D721Med (cell line): ENCODE data around the gene SYMPK.

Experiments
- DNase-seq: peaks from one replicate; pipeline ENCODE4 v3.0.0; 2011; ENCODE audit warnings: low spot score; ENCODE audit not compliant: insufficient read length
- FAIRE-seq: peaks from 2 replicates; lab custom pipeline; 2011; peaks lifted over from hg19 to GRCh38; lab: Jason Lieb, UNC
- CTCF ChIP-seq: IDR thresholded peaks from 2 replicates; pipeline ENCODE4 v1.5.1; 2012; ENCODE audit warnings: mild to moderate bottlenecking, control low read depth; ENCODE audit not compliant: insufficient read depth; ENCODE audit errors: missing control alignments

Gene SYMPK

GRCh38 chr19:45825917-45826893 is 36.7 kb downstream of the SYMPK start:
- DNase-seq: no peak
- FAIRE-seq: no peak
- TF ChIP-seq CTCF: no peak

GRCh38 chr19:45825263-45825605 is 37.7 kb downstream of the SYMPK start:
- no peak for FAIRE-seq
- no peak for TF ChIP-seq CTCF
- DNase-seq: no peak

- no peak for FAIRE-seq
- no peak for DNase-seq
These were observed 38.2 kb downstream of the SYMPK start for GRCh38 chr19:45824531-45825262.

GRCh38 chr19:45824041-45824471 is 38.9 kb downstream of the SYMPK start:
- TF ChIP-seq CTCF: no peak
- FAIRE-seq: no peak
- no peak for DNase-seq

More at GRCh38 chr19:45824531-45825262, 38.2 kb downstream of the SYMPK start:
- TF ChIP-seq CTCF: no peak

- DNase-seq: no peak
- no peak for FAIRE-seq
- no peak for TF ChIP-seq CTCF
These were observed 39.8 kb downstream of the SYMPK start for GRCh38 chr19:45823182-45823581.

- FAIRE-seq: no peak
- TF ChIP-seq CTCF: no peak
These were observed 40.2 kb downstream of the SYMPK start for GRCh38 chr19:45822716-45823115.

More at GRCh38 chr19:45822716-45823115, 40.2 kb downstream of the SYMPK start:
- no peak for DNase-seq
